ENCODE measurements around the gene C1orf210. TPM values are rescaled to one million over a fixed set of nuclear protein-coding genes. Genes with fewer than 3 reads are reported as not detected.

C1orf210 gene
- total RNA-seq, 1 donor from 2014 or later: 6.6 TPM

- no peak for DNase-seq (ENCODE audit: low read depth)
- peaks cover 5% of the 10 kb centered on the region for H3K27me3 ChIP-seq (ENCODE audit: control insufficient read depth, insufficient read depth, low read length)
- no peak overlapping the region for H3K4me3 ChIP-seq (ENCODE audit: low read depth, low read length)
- no peak for TF ChIP-seq CTCF (IDR thresholded peaks at IDR 0.05; ENCODE audit: insufficient read depth, low read length, poor library complexity, severe bottlenecking)
- no peaks in the 10 kb centered on the region for H3K36me3 ChIP-seq (ENCODE audit: control insufficient read depth, insufficient read depth, low read length)
These were observed 20.1 kb upstream of the C1orf210 start for GRCh38 chr1:43305461-43305860.

GRCh38 chr1:43304771-43305300, 19.5 kb upstream of the C1orf210 start:
- Histone ChIP-seq H3K27me3 (ENCODE audit: control insufficient read depth, insufficient read depth, low read length) (peaks cover 5% of the 10 kb centered on the region), H3K36me3 (ENCODE audit: control insufficient read depth, insufficient read depth, low read length) (no peaks in the 10 kb centered on the region), H3K4me3 (ENCODE audit: low read depth, low read length) (no peak overlapping the region)
- TF ChIP-seq CTCF (IDR thresholded peaks at IDR 0.05; ENCODE audit: insufficient read depth, low read length, poor library complexity, severe bottlenecking): no peak
- DNase-seq (ENCODE audit: low read depth): no peak

GRCh38 chr1:43304314-43304681, 18.9 kb upstream of the C1orf210 start:
- Histone ChIP-seq H3K4me3 (ENCODE audit: low read depth, low read length) (no peak overlapping the region), H3K27me3 (ENCODE audit: control insufficient read depth, insufficient read depth, low read length) (peaks cover 5% of the 10 kb centered on the region), H3K36me3 (ENCODE audit: control insufficient read depth, insufficient read depth, low read length) (no peaks in the 10 kb centered on the region)
- no peak for TF ChIP-seq CTCF (IDR thresholded peaks at IDR 0.05; ENCODE audit: insufficient read depth, low read length, poor library complexity, severe bottlenecking)
- DNase-seq (ENCODE audit: low read depth): no peak

- DNase-seq (ENCODE audit: low read depth): no peak
- Histone ChIP-seq H3K27me3 (ENCODE audit: control insufficient read depth, insufficient read depth, low read length) (peaks cover 5% of the 10 kb centered on the region), H3K4me3 (ENCODE audit: low read depth, low read length) (no peak overlapping the region), H3K36me3 (ENCODE audit: control insufficient read depth, insufficient read depth, low read length) (no peaks in the 10 kb centered on the region)
- TF ChIP-seq CTCF (IDR thresholded peaks at IDR 0.05; ENCODE audit: insufficient read depth, low read length, poor library complexity, severe bottlenecking): no peak
These were observed 18.3 kb upstream of the C1orf210 start for GRCh38 chr1:43303471-43304313.

- TF ChIP-seq CTCF (IDR thresholded peaks at IDR 0.05; ENCODE audit: insufficient read depth, low read length, poor library complexity, severe bottlenecking): no peak
- peaks cover 5% of the 10 kb centered on the region for H3K27me3 ChIP-seq (ENCODE audit: control insufficient read depth, insufficient read depth, low read length)
- H3K4me3 ChIP-seq (ENCODE audit: low read depth, low read length): no peak overlapping the region
- no peak for DNase-seq (ENCODE audit: low read depth)
- no peaks in the 10 kb centered on the region for H3K36me3 ChIP-seq (ENCODE audit: control insufficient read depth, insufficient read depth, low read length)
These were observed 17.5 kb upstream of the C1orf210 start for GRCh38 chr1:43302721-43303470.

Data from kidney epithelial cell (primary cell).